Lower lobe of right lung (tissue), 2 donors: Measurements from ENCODE around the gene SARDH. TPM values are rescaled to one million over a fixed set of nuclear protein-coding genes. Genes with fewer than 3 reads are reported as not detected.

Source experiments
- ATAC-seq, 2 donors: fragments of 200-7000 bp; cut with Tn5 transposase; one replicate each; pipeline ENCODE4 v1.9.1; 2020 to 2022; ENCODE audit warnings: mild to moderate bottlenecking in 2 of 2, moderate library complexity in 2 of 2
- DNase-seq: peaks from one replicate; pipeline ENCODE4 v3.0.0-alpha.2; 2020
- H3K27ac ChIP-seq: fragments of 200-600 bp; one replicate; pipeline ENCODE4 v1.8.0; 2022
- H3K27me3 ChIP-seq: fragments of 200-600 bp; one replicate; pipeline ENCODE4 v1.8.0; 2022; ENCODE audit warnings: low read depth
- H3K36me3 ChIP-seq: fragments of 200-600 bp; one replicate; pipeline ENCODE4 v1.8.0; 2022; ENCODE audit warnings: mild to moderate bottlenecking
- H3K4me1 ChIP-seq: fragments of 200-600 bp; one replicate; pipeline ENCODE4 v1.8.0; 2022
- H3K4me3 ChIP-seq: fragments of 200-600 bp; one replicate; pipeline ENCODE4 v1.8.0; 2022; ENCODE audit warnings: mild to moderate bottlenecking
- H3K9me3 ChIP-seq: fragments of 200-600 bp; one replicate; pipeline ENCODE4 v1.8.0; 2022
- CTCF ChIP-seq: fragments of 200-600 bp; IDR thresholded peaks from one replicate; pipeline ENCODE4 v1.8.0; 2022; ENCODE audit warnings: antibody characterized with exemption, mild to moderate bottlenecking
- intact Hi-C: fragments of 100-400 bp; cut with DNase I; formaldehyde crosslinking; loops from one replicate; pipeline ENCODE4 v1.11.0; 2022
- total RNA-seq: library from RNA; stranded (reverse); fragmentation: NEBNext Ultra II Directional; extraction: Animal tissue kit (Norgen Biotek cat#: 25700); gene quantifications from one replicate; pipeline ENCODE4 v1.2.1, GENCODE V29; 2021
- donor health status: DM: no; HTN: yes; CAD: no; lungs with severe emphysema.

Gene SARDH
- total RNA-seq, 1 donor from 2014 or later, result 3.4 TPM

- intact Hi-C loops, result no loop called here
- Histone ChIP-seq H3K4me1 (no peaks in the 10 kb centered on the region), H3K27ac (no peak overlapping the region), H3K9me3 (peaks cover 11% of the 10 kb centered on the region), H3K36me3 (peaks cover 25% of the 10 kb centered on the region), H3K27me3 (no peaks in the 10 kb centered on the region), H3K4me3 (no peak overlapping the region)
- ATAC-seq, result peak; percentile 3 to 18
- no peak for TF ChIP-seq CTCF
- peak; percentile 28 for DNase-seq
Observed at GRCh38 chr9:133763272-133764183, 25.4 kb upstream of the SARDH start.

- TF ChIP-seq CTCF, result no peak
- peaks cover 10% of the 10 kb centered on the region for H3K9me3 ChIP-seq
- ATAC-seq, result no peak
- H3K4me1 ChIP-seq, result no peaks in the 10 kb centered on the region
- DNase-seq, result peak; percentile 35
- no peak overlapping the region for H3K27ac ChIP-seq
- no peak overlapping the region for H3K4me3 ChIP-seq
- intact Hi-C loops, result no loop called here
- H3K36me3 ChIP-seq, result peaks cover 16% of the 10 kb centered on the region
- H3K27me3 ChIP-seq, result no peaks in the 10 kb centered on the region
Observed at GRCh38 chr9:133762488-133763271, 24.5 kb upstream of the SARDH start.

GRCh38 chr9:133761641-133762248 lies 23.6 kb upstream of the SARDH start:
- intact Hi-C loops, result no loop called here
- ATAC-seq (no peak), DNase-seq (no peak)
- no peak for TF ChIP-seq CTCF
- Histone ChIP-seq H3K4me1 (no peaks in the 10 kb centered on the region), H3K27ac (no peak overlapping the region), H3K9me3 (peaks cover under 1% of the 10 kb centered on the region), H3K4me3 (no peak overlapping the region), H3K27me3 (no peaks in the 10 kb centered on the region), H3K36me3 (peaks cover 13% of the 10 kb centered on the region)

- H3K27me3 ChIP-seq, result no peaks in the 10 kb centered on the region
- H3K4me1 ChIP-seq, result no peaks in the 10 kb centered on the region
- H3K36me3 ChIP-seq, result peaks cover 13% of the 10 kb centered on the region
- intact Hi-C loops, result no loop called here
- H3K4me3 ChIP-seq, result no peak overlapping the region
- DNase-seq (no peak), ATAC-seq (no peak)
- H3K27ac ChIP-seq, result no peak overlapping the region
- no peaks in the 10 kb centered on the region for H3K9me3 ChIP-seq
- no peak for TF ChIP-seq CTCF
Observed at GRCh38 chr9:133760713-133761290, 22.6 kb upstream of the SARDH start.

- no peaks in the 10 kb centered on the region for H3K9me3 ChIP-seq
- DNase-seq, result no peak
- H3K27me3 ChIP-seq, result no peaks in the 10 kb centered on the region
- H3K4me3 ChIP-seq, result no peak overlapping the region
- no peak overlapping the region for H3K27ac ChIP-seq
- peaks cover 13% of the 10 kb centered on the region for H3K36me3 ChIP-seq
- intact Hi-C loops, result no loop called here
- no peak for TF ChIP-seq CTCF
- peak in 1 of 2 donors; percentile 27 for ATAC-seq
- H3K4me1 ChIP-seq, result peaks cover 1% of the 10 kb centered on the region
Observed at GRCh38 chr9:133759946-133760345, 21.8 kb upstream of the SARDH start.
